ENCODE results near the gene HAP1. TPM values are rescaled to one million over a fixed set of nuclear protein-coding genes. Genes with fewer than 3 reads are reported as not detected.

HAP1 gene
- total and polyA plus RNA-seq, 4 donors = under 0.01 to 0.05 (median 0.03) TPM

DNA sequence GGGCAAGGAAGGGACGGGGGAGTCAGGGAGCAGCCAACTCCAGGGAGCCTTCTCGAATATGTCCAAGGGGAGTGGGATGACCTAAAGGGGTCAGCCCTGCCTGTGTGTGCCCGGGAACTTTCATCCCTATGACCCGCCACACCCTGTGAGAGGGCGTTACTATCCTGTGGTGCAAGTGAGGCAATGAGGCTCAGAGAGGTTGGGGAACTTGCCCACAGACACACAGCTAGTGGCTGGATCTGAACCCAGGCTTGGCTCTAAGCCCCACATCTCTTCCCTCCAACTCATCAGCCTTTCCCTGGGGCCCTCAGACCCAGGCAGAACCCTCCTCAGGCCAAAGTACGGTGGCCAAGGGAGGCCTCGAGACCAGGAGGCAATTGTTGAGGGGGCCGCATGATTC, 28.9 kb upstream of the HAP1 start:
- no peaks in the 10 kb centered on the region for H3K27me3 ChIP-seq (ENCODE audit: control insufficient read depth in 4 of 4, insufficient read depth in 4 of 4, low read length in 3 of 4)
- peaks cover 22 to 74% (median 51%) of the 10 kb centered on the region in 4 donors for H3K36me3 ChIP-seq (ENCODE audit: control insufficient read depth in 4 of 4, insufficient read depth in 3 of 4, low read depth in 1 of 4, low read length in 3 of 4)
- no peaks in the 10 kb centered on the region for H3K4me1 ChIP-seq (ENCODE audit: control insufficient read depth in 4 of 4, insufficient read depth in 4 of 4, low read length in 3 of 4)
- no peak overlapping the region for H3K27ac ChIP-seq (ENCODE audit: low read depth in 1 of 2, low read length in 2 of 2)
- TF ChIP-seq EGR1 (IDR thresholded peaks at IDR 0.05; ENCODE audit: low read depth in 2 of 2) (no peak), RXRA (IDR thresholded peaks at IDR 0.05) (no peak), HNF4A (conservative IDR thresholded peaks at IDR 0.05) (no peak), YY1 (IDR thresholded peaks at IDR 0.05) (no peak), GABPA (IDR thresholded peaks at IDR 0.05 in 1 of 2, conservative IDR thresholded peaks at IDR 0.05 in 1 of 2) (no peak), SP1 (IDR thresholded peaks at IDR 0.05) (no peak), JUND (IDR thresholded peaks at IDR 0.05) (no peak), NR2F2 (IDR thresholded peaks at IDR 0.05) (no peak), FOXA2 (IDR thresholded peaks at IDR 0.05) (no peak), ATF3 (IDR thresholded peaks at IDR 0.05) (no peak), FOXA1 (IDR thresholded peaks at IDR 0.05) (no peak), TAF1 (conservative IDR thresholded peaks at IDR 0.05) (no peak), HNF4G (IDR thresholded peaks at IDR 0.05) (no peak), RAD21 (IDR thresholded peaks at IDR 0.05) (no peak)
- TF ChIP-seq, protein P1, sequence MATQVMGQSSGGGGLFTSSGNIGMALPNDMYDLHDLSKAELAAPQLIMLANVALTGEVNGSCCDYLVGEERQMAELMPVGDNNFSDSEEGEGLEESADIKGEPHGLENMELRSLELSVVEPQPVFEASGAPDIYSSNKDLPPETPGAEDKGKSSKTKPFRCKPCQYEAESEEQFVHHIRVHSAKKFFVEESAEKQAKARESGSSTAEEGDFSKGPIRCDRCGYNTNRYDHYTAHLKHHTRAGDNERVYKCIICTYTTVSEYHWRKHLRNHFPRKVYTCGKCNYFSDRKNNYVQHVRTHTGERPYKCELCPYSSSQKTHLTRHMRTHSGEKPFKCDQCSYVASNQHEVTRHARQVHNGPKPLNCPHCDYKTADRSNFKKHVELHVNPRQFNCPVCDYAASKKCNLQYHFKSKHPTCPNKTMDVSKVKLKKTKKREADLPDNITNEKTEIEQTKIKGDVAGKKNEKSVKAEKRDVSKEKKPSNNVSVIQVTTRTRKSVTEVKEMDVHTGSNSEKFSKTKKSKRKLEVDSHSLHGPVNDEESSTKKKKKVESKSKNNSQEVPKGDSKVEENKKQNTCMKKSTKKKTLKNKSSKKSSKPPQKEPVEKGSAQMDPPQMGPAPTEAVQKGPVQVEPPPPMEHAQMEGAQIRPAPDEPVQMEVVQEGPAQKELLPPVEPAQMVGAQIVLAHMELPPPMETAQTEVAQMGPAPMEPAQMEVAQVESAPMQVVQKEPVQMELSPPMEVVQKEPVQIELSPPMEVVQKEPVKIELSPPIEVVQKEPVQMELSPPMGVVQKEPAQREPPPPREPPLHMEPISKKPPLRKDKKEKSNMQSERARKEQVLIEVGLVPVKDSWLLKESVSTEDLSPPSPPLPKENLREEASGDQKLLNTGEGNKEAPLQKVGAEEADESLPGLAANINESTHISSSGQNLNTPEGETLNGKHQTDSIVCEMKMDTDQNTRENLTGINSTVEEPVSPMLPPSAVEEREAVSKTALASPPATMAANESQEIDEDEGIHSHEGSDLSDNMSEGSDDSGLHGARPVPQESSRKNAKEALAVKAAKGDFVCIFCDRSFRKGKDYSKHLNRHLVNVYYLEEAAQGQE (IDR thresholded peaks at IDR 0.05) = no peak
- TF ChIP-seq, protein P2, sequence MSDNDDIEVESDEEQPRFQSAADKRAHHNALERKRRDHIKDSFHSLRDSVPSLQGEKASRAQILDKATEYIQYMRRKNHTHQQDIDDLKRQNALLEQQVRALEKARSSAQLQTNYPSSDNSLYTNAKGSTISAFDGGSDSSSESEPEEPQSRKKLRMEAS (IDR thresholded peaks at IDR 0.05) = no peak
- TF ChIP-seq, protein P3, sequence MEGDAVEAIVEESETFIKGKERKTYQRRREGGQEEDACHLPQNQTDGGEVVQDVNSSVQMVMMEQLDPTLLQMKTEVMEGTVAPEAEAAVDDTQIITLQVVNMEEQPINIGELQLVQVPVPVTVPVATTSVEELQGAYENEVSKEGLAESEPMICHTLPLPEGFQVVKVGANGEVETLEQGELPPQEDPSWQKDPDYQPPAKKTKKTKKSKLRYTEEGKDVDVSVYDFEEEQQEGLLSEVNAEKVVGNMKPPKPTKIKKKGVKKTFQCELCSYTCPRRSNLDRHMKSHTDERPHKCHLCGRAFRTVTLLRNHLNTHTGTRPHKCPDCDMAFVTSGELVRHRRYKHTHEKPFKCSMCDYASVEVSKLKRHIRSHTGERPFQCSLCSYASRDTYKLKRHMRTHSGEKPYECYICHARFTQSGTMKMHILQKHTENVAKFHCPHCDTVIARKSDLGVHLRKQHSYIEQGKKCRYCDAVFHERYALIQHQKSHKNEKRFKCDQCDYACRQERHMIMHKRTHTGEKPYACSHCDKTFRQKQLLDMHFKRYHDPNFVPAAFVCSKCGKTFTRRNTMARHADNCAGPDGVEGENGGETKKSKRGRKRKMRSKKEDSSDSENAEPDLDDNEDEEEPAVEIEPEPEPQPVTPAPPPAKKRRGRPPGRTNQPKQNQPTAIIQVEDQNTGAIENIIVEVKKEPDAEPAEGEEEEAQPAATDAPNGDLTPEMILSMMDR (IDR thresholded peaks at IDR 0.05; ENCODE audit: low read depth, low read length, missing input control) = no peak
- TF ChIP-seq, protein P4, sequence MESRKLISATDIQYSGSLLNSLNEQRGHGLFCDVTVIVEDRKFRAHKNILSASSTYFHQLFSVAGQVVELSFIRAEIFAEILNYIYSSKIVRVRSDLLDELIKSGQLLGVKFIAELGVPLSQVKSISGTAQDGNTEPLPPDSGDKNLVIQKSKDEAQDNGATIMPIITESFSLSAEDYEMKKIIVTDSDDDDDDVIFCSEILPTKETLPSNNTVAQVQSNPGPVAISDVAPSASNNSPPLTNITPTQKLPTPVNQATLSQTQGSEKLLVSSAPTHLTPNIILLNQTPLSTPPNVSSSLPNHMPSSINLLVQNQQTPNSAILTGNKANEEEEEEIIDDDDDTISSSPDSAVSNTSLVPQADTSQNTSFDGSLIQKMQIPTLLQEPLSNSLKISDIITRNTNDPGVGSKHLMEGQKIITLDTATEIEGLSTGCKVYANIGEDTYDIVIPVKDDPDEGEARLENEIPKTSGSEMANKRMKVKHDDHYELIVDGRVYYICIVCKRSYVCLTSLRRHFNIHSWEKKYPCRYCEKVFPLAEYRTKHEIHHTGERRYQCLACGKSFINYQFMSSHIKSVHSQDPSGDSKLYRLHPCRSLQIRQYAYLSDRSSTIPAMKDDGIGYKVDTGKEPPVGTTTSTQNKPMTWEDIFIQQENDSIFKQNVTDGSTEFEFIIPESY (IDR thresholded peaks at IDR 0.05) = no peak
- no peak overlapping the region for H3K9ac ChIP-seq (ENCODE audit: low read depth in 1 of 2, low read length in 2 of 2)
- no peaks in the 10 kb centered on the region for H3K9me3 ChIP-seq (ENCODE audit: control insufficient read depth in 4 of 4, low read length in 3 of 4)
- H3K4me3 ChIP-seq (ENCODE audit: low read depth in 1 of 3, low read length in 3 of 3) = no peak overlapping the region
- no peak for DNase-seq (ENCODE audit: low spot score)
- WGBS = 94% methylated on average over 8 of the region's 8 CpGs

Measured in liver (tissue), 9 donors.